ENCODE measurements around the gene SYCP1. TPM values are rescaled to one million over a fixed set of nuclear protein-coding genes. Genes with fewer than 3 reads are reported as not detected.

The SYCP1 gene
- total and polyA plus RNA-seq, 2 experiments from 2014 or later: 0.24 to 0.66 TPM

Other genes with a start within 250 kb of the SYCP1 start
- 2.9 and 4.1 TPM in 2 replicates for gene DENND2C, start 184.8 kb upstream of the SYCP1 start, total RNA-seq (2014; rRNA removed; shearing (Covaris generic))
- 4.9 and 7.0 TPM in 2 replicates for gene DENND2C, start 184.8 kb upstream of the SYCP1 start, polyA plus RNA-seq (2016; fragmentation: Nextera tagmentation; extraction: Ambion mirVana)
- not detected in 2 replicates for gene AMPD1, start 159.3 kb upstream of the SYCP1 start, total RNA-seq (2014; rRNA removed; shearing (Covaris generic))
- 0.27 TPM in 1 of 2 replicates, not detected in the other for gene AMPD1, start 159.3 kb upstream of the SYCP1 start, polyA plus RNA-seq (2016; fragmentation: Nextera tagmentation; extraction: Ambion mirVana)
- 83.2 and 84.7 TPM in 2 replicates for gene NRAS, start 138.1 kb upstream of the SYCP1 start, total RNA-seq (2014; rRNA removed; shearing (Covaris generic))
- 18.4 and 22.3 TPM in 2 replicates for gene NRAS, start 138.1 kb upstream of the SYCP1 start, polyA plus RNA-seq (2016; fragmentation: Nextera tagmentation; extraction: Ambion mirVana)
- gene CSDE1, start 96.9 kb upstream of the SYCP1 start, total RNA-seq (2014; rRNA removed; shearing (Covaris generic)): 1,054 and 1,579 TPM in 2 replicates
- gene CSDE1, start 96.9 kb upstream of the SYCP1 start, polyA plus RNA-seq (2016; fragmentation: Nextera tagmentation; extraction: Ambion mirVana): 210 and 214 TPM in 2 replicates
- 74.0 and 90.4 TPM in 2 replicates for gene SIKE1, start 74.2 kb upstream of the SYCP1 start, total RNA-seq (2014; rRNA removed; shearing (Covaris generic))
- 79.6 and 96.3 TPM in 2 replicates for gene SIKE1, start 74.2 kb upstream of the SYCP1 start, polyA plus RNA-seq (2016; fragmentation: Nextera tagmentation; extraction: Ambion mirVana)
- gene TSHB, start 175.0 kb downstream of the SYCP1 start, total RNA-seq (2014; rRNA removed; shearing (Covaris generic)): not detected in 2 replicates
- gene TSHB, start 175.0 kb downstream of the SYCP1 start, polyA plus RNA-seq (2016; fragmentation: Nextera tagmentation; extraction: Ambion mirVana): not detected in 2 replicates
- 11.8 and 15.0 TPM in 2 replicates for gene TSPAN2, start 234.6 kb downstream of the SYCP1 start, total RNA-seq (2014; rRNA removed; shearing (Covaris generic))
- 9.4 and 11.2 TPM in 2 replicates for gene TSPAN2, start 234.6 kb downstream of the SYCP1 start, polyA plus RNA-seq (2016; fragmentation: Nextera tagmentation; extraction: Ambion mirVana)